Measurements from ENCODE around the gene LRRK1. TPM values are rescaled to one million over a fixed set of nuclear protein-coding genes. Genes with fewer than 3 reads are reported as not detected.

LRRK1 gene
- polyA plus RNA-seq, 1 of the 3 experiments (the other 2 are of a cell fraction), result 6.9 TPM

- H3K9me2 ChIP-seq, result no peaks in the 10 kb centered on the region
- no peaks in the 10 kb centered on the region for H3K4me1 ChIP-seq (ENCODE audit: control insufficient read depth in 1 of 2, insufficient read depth in 2 of 2, low read depth in 1 of 2, low read length in 1 of 2)
- no peaks in the 10 kb centered on the region for H3F3A ChIP-seq (replicated peaks; ENCODE audit: insufficient read depth)
- H3K79me2 ChIP-seq (ENCODE audit: insufficient read depth), result no peaks in the 10 kb centered on the region
- H3K9ac ChIP-seq, result no peak overlapping the region
- no peak overlapping the region for H3K4me3 ChIP-seq (ENCODE audit: low read depth in 2 of 2, low read length in 1 of 2)
- H3K27me3 ChIP-seq (ENCODE audit: insufficient read depth), result no peaks in the 10 kb centered on the region
- H3K4me2 ChIP-seq, result no peak overlapping the region
- H3K36me3 ChIP-seq (replicated peaks in 1 of 2; ENCODE audit: control insufficient read depth in 1 of 2, insufficient read depth in 2 of 2, low read length in 1 of 2), result peaks cover 4 to 21% of the 10 kb centered on the region in 2 experiments
- WGBS (ENCODE audit: low lambda C conversion rate), result 92% methylated on average over 15 of the region's 15 CpGs
- ChIA-PET CTCF (interaction anchor here (1.3 kb wide), 1 partner anchor 50 kb away, joined by 3 read pairs; no protein-coding TSS in a partner anchor), POLR2A (no interaction called here)
- no peak overlapping the region for H2AFZ ChIP-seq (ENCODE audit: low read depth)
- TF ChIP-seq PBX3 (IDR thresholded peaks at IDR 0.05), result no peak
- no peak for TF ChIP-seq TEAD4 (IDR thresholded peaks at IDR 0.05; ENCODE audit: borderline replicate concordance, insufficient read depth)
- no peak for TF ChIP-seq POLR2AphosphoS5 (IDR thresholded peaks at IDR 0.05; ENCODE audit: low read depth, low read length)
- no peak for TF ChIP-seq MXI1 (IDR thresholded peaks at IDR 0.05; ENCODE audit: low read depth, low read length)
- H3K27ac ChIP-seq (ENCODE audit: low read depth in 2 of 2, low read length in 1 of 2), result no peak overlapping the region
- DNase-seq, result peak; percentile 7
- H3K9me3 ChIP-seq, result no peaks in the 10 kb centered on the region
- H4K20me1 ChIP-seq (ENCODE audit: insufficient read depth), result no peaks in the 10 kb centered on the region
These were observed 137.5 kb downstream of the LRRK1 start for GRCh38 chr15:101056366-101057334.

GRCh38 chr15:101057841-101058407 is 138.8 kb downstream of the LRRK1 start:
- Histone ChIP-seq H3K27me3 (ENCODE audit: insufficient read depth) (no peaks in the 10 kb centered on the region), H3K27ac (ENCODE audit: low read depth in 2 of 2, low read length in 1 of 2) (no peak overlapping the region), H3K4me2 (no peak overlapping the region), H4K20me1 (ENCODE audit: insufficient read depth) (no peaks in the 10 kb centered on the region), H3F3A (replicated peaks; ENCODE audit: insufficient read depth) (no peaks in the 10 kb centered on the region), H3K36me3 (replicated peaks in 1 of 2; ENCODE audit: control insufficient read depth in 1 of 2, insufficient read depth in 2 of 2, low read length in 1 of 2) (peaks cover 4 to 23% of the 10 kb centered on the region in 2 experiments), H3K4me3 (ENCODE audit: low read depth in 2 of 2, low read length in 1 of 2) (no peak overlapping the region), H3K79me2 (ENCODE audit: insufficient read depth) (no peaks in the 10 kb centered on the region), H2AFZ (ENCODE audit: low read depth) (no peak overlapping the region), H3K9me2 (no peaks in the 10 kb centered on the region), H3K9ac (no peak overlapping the region), H3K9me3 (no peaks in the 10 kb centered on the region), H3K4me1 (ENCODE audit: control insufficient read depth in 1 of 2, insufficient read depth in 2 of 2, low read depth in 1 of 2, low read length in 1 of 2) (no peaks in the 10 kb centered on the region)
- 82% methylated on average over 11 of the region's 14 CpGs for WGBS (ENCODE audit: low lambda C conversion rate)
- DNase-seq, result peak; percentile 3
- TF ChIP-seq FOXJ3 (CRISPR knock-in tag; IDR thresholded peaks at IDR 0.05) (no peak), GABPA (IDR thresholded peaks at IDR 0.05; ENCODE audit: low read depth) (no peak), CTCF (IDR thresholded peaks at IDR 0.05) (no peak), SMC3 (IDR thresholded peaks at IDR 0.05; ENCODE audit: low read depth, low read length) (no peak), ELF1 (IDR thresholded peaks at IDR 0.05) (no peak), EZH2phosphoT487 (IDR thresholded peaks at IDR 0.05; ENCODE audit: borderline replicate concordance, low read depth) (no peak), RXRA (IDR thresholded peaks at IDR 0.05; ENCODE audit: borderline replicate concordance, low read depth) (no peak)
- POLR2A ChIA-PET, result no interaction called here
- CTCF ChIA-PET, result interaction anchor here (0.9 to 1.3 kb wide), 2 partner anchors 51 to 194 kb away, joined by 3 read pairs; partner anchors contain the start of gene CHSY1
